ENCODE results near the gene HES7. TPM values are rescaled to one million over a fixed set of nuclear protein-coding genes. Genes with fewer than 3 reads are reported as not detected.

Gene HES7
- total RNA-seq, 1 donor from 2014 or later: not detected

GRCh38 chr17:8128125-8128784, 4.3 kb upstream of the HES7 start:
- peaks cover 14 to 24% of the 10 kb centered on the region in 2 donors for H3K4me1 ChIP-seq
- intact Hi-C loops (cut with DNase I): no loop called here
- no peak overlapping the region for H3K4me3 ChIP-seq
- no peaks in the 10 kb centered on the region for H3K9me3 ChIP-seq
- DNase-seq (ENCODE audit: low spot score in 2 of 2): no peak
- H3K36me3 ChIP-seq: no peaks in the 10 kb centered on the region
- H3K27ac ChIP-seq: no peak overlapping the region
- no peaks in the 10 kb centered on the region for H3K27me3 ChIP-seq
- no peak for TF ChIP-seq CTCF (IDR thresholded peaks at IDR 0.05)

GRCh38 chr17:8126491-8127066, 2.7 kb upstream of the HES7 start:
- DNase-seq (ENCODE audit: low spot score in 2 of 2): no peak
- intact Hi-C loops (cut with DNase I): no loop called here
- H3K27me3 ChIP-seq: no peaks in the 10 kb centered on the region

GRCh38 chr17:8125947-8126490, 2.1 kb upstream of the HES7 start:
- peaks cover 23 to 47% of the 10 kb centered on the region in 2 donors for H3K4me1 ChIP-seq
- DNase-seq (ENCODE audit: low spot score in 2 of 2): no peak
- H3K9me3 ChIP-seq: no peaks in the 10 kb centered on the region
- H3K27ac ChIP-seq: peak overlapping the region in 1 of 2 donors; percentile 24
- intact Hi-C loops (cut with DNase I): no loop called here
- TF ChIP-seq CTCF (IDR thresholded peaks at IDR 0.05): no peak
- peak overlapping the region; percentile 61 to 65 for H3K4me3 ChIP-seq
- H3K36me3 ChIP-seq: no peaks in the 10 kb centered on the region
- no peaks in the 10 kb centered on the region for H3K27me3 ChIP-seq

More at GRCh38 chr17:8126491-8127066, 2.7 kb upstream of the HES7 start:
- H3K4me3 ChIP-seq: peak overlapping the region; percentile 61 to 65
- peak overlapping the region in 1 of 2 donors; percentile 24 for H3K27ac ChIP-seq
- H3K36me3 ChIP-seq: no peaks in the 10 kb centered on the region
- H3K4me1 ChIP-seq: peaks cover 18 to 41% of the 10 kb centered on the region in 2 donors
- TF ChIP-seq CTCF (IDR thresholded peaks at IDR 0.05): no peak
- no peaks in the 10 kb centered on the region for H3K9me3 ChIP-seq

GRCh38 chr17:8125154-8125946, 1.4 kb upstream of the HES7 start:
- Histone ChIP-seq H3K4me3 (peak overlapping the region; percentile 61 to 65), H3K4me1 (peaks cover 24 to 49% of the 10 kb centered on the region in 2 donors), H3K9me3 (no peaks in the 10 kb centered on the region), H3K27me3 (no peaks in the 10 kb centered on the region), H3K36me3 (no peaks in the 10 kb centered on the region), H3K27ac (no peak overlapping the region)
- DNase-seq (ENCODE audit: low spot score in 2 of 2): peak in 1 of 2 donors; percentile 91
- no peak for TF ChIP-seq CTCF (IDR thresholded peaks at IDR 0.05)
- intact Hi-C loops (cut with DNase I): no loop called here

GRCh38 chr17:8124350-8125153, 646 bp upstream of the HES7 start:
- Histone ChIP-seq H3K9me3 (no peaks in the 10 kb centered on the region), H3K27ac (no peak overlapping the region), H3K36me3 (no peaks in the 10 kb centered on the region), H3K27me3 (no peaks in the 10 kb centered on the region), H3K4me1 (peaks cover 24 to 49% of the 10 kb centered on the region in 2 donors), H3K4me3 (peak overlapping the region; percentile 57 to 65)
- intact Hi-C loops (cut with DNase I): loop anchor here (1.0 kb wide), 1 partner anchor 14 kb away; no protein-coding TSS in a partner anchor
- no peak for DNase-seq (ENCODE audit: low spot score in 2 of 2)
- no peak for TF ChIP-seq CTCF (IDR thresholded peaks at IDR 0.05)

Data from ascending aorta (tissue), 2 donors.